SK-N-SH (cell line): ENCODE results near the gene WEE2. TPM values are rescaled to one million over a fixed set of nuclear protein-coding genes. Genes with fewer than 3 reads are reported as not detected.
A peak's percentile ranks its signal among the peaks of the same experiment; 100 is the strongest.

Experiments
- CTCF ChIA-PET: fragments of 300-600, 350-600 bp; formaldehyde crosslinking; extraction: SDS; loops from one replicate; lab custom pipeline; 2021; lab: Yijun Ruan, JAX
- POLR2A ChIA-PET: fragments of 350-600 bp; sonication (Branson Sonifier 250); formaldehyde crosslinking; extraction: SDS; loops from one replicate; lab custom pipeline; 2020; ENCODE audit warnings: antibody characterized with exemption, inconsistent platforms; lab: Yijun Ruan, JAX
- DNase-seq: peaks from one replicate; pipeline ENCODE4 v3.0.0; 2012
- H2AFZ ChIP-seq: fragments of 200-600 bp; sonication (generic); 2 replicates; pipeline ENCODE4 v1.8.1; 2016; ENCODE audit warnings: antibody characterized with exemption, mild to moderate bottlenecking, low read depth
- H3F3A ChIP-seq: fragments of 200-600 bp; sonication (generic); replicated peaks from 2 replicates; pipeline ENCODE3; 2016; ENCODE audit warnings: antibody characterized with exemption, mild to moderate bottlenecking; ENCODE audit not compliant: insufficient read depth
- H3K27ac ChIP-seq, 2 experiments: fragments of 200-500 bp in 1 of 2; fragments of 200-600 bp in 1 of 2; sonication (Bioruptor generic) in 1 of 2; sonication (generic), shearing (Covaris generic) in 1 of 2; 2 replicates each; pipeline versions ENCODE4 v1.5.1 to v1.6.1; 2014 to 2016; ENCODE audit warnings: low read depth in 2 of 2, inconsistent platforms in 1 of 2, low read length in 1 of 2, mild to moderate bottlenecking in 1 of 2, mixed read lengths in 1 of 2
- H3K27me3 ChIP-seq: fragments of 200-600 bp; sonication (generic), shearing (Covaris generic); 2 replicates; pipeline ENCODE4 v1.6.1; 2016; ENCODE audit warnings: mixed run types; ENCODE audit not compliant: insufficient read depth
- H3K36me3 ChIP-seq, 2 experiments: fragments of 200-500 bp in 1 of 2; fragments of 200-600 bp in 1 of 2; sonication (Bioruptor generic) in 1 of 2; sonication (generic) in 1 of 2; replicated peaks in 1 of 2; 2 replicates each; pipeline versions ENCODE3 to v1.5.1; 2014 to 2016; ENCODE audit warnings: low read length in 1 of 2, mild to moderate bottlenecking in 1 of 2; ENCODE audit not compliant: insufficient read depth in 2 of 2, control insufficient read depth in 1 of 2
- H3K4me1 ChIP-seq, 2 experiments: fragments of 200-500 bp in 1 of 2; fragments of 200-600 bp in 1 of 2; sonication (Bioruptor generic) in 1 of 2; sonication (generic), shearing (Covaris generic) in 1 of 2; 2 replicates each; pipeline versions ENCODE4 v1.5.1 to v1.6.1; 2014 to 2016; ENCODE audit warnings: low read depth in 1 of 2, low read length in 1 of 2, mixed run types in 1 of 2; ENCODE audit not compliant: insufficient read depth in 2 of 2, control insufficient read depth in 1 of 2
- H3K4me2 ChIP-seq: fragments of 200-600 bp; sonication (generic), shearing (Covaris generic); 2 replicates; pipeline ENCODE4 v1.6.1; 2017; ENCODE audit warnings: mixed run types
- H3K4me3 ChIP-seq, 2 experiments: fragments of 200-500 bp in 1 of 2; fragments of 200-600 bp in 1 of 2; sonication (Bioruptor generic) in 1 of 2; sonication (generic), shearing (Covaris generic) in 1 of 2; 2 replicates each; pipeline versions ENCODE4 v1.5.1 to v1.8.1; 2014 to 2016; ENCODE audit warnings: low read depth in 2 of 2, inconsistent platforms in 1 of 2, low read length in 1 of 2, mild to moderate bottlenecking in 1 of 2, mixed read lengths in 1 of 2, moderate library complexity in 1 of 2
- H3K79me2 ChIP-seq: fragments of 200-600 bp; sonication (generic); 2 replicates; pipeline ENCODE4 v1.8.1; 2017; ENCODE audit warnings: mild to moderate bottlenecking; ENCODE audit not compliant: insufficient read depth
- H3K9ac ChIP-seq: fragments of 200-600 bp; sonication (generic); 2 replicates; pipeline ENCODE4 v1.6.1; 2017; ENCODE audit warnings: mixed run types
- H3K9me2 ChIP-seq: fragments of 200-600 bp; sonication (generic); 2 replicates; pipeline ENCODE4 v1.6.1; 2017; ENCODE audit warnings: mixed run types
- H3K9me3 ChIP-seq: fragments of 200-600 bp; sonication (generic); 2 replicates; pipeline ENCODE4 v1.6.1; 2017; ENCODE audit warnings: mixed run types, mild to moderate bottlenecking, moderate library complexity
- H4K20me1 ChIP-seq: fragments of 200-600 bp; sonication (generic); 2 replicates; pipeline ENCODE4 v1.6.1; 2017; ENCODE audit warnings: mild to moderate bottlenecking, mixed run types; ENCODE audit not compliant: insufficient read depth
- EP300 ChIP-seq, 2 experiments: IDR thresholded peaks; 2 replicates each; pipeline versions ENCODE4 v1.4.0 to v1.6.1; 2012; ENCODE audit warnings: borderline replicate concordance in 1 of 2, low read depth in 1 of 2, low read length in 1 of 2
- EZH2phosphoT487 ChIP-seq: fragments of 200-600 bp; sonication (generic); IDR thresholded peaks from 2 replicates; pipeline ENCODE4 v1.6.1; 2017; ENCODE audit warnings: low read depth, mixed run types, mild to moderate bottlenecking, antibody characterized with exemption, moderate library complexity, borderline replicate concordance
- JUND ChIP-seq: IDR thresholded peaks from 2 replicates; pipeline ENCODE4 v1.4.0; 2012
- MXI1 ChIP-seq: IDR thresholded peaks from 2 replicates; pipeline ENCODE4 v1.6.1; 2012; ENCODE audit warnings: mild to moderate bottlenecking, low read depth, low read length, improper control_type of control experiment
- NFIC ChIP-seq: IDR thresholded peaks from 2 replicates; pipeline ENCODE4 v1.4.0; 2012; ENCODE audit warnings: borderline replicate concordance
- RAD21 ChIP-seq: IDR thresholded peaks from 2 replicates; pipeline ENCODE4 v1.6.1; 2012; ENCODE audit warnings: mild to moderate bottlenecking, low read length
- REST ChIP-seq: IDR thresholded peaks from 2 replicates; pipeline ENCODE4 v1.6.1; 2012; ENCODE audit warnings: mild to moderate bottlenecking, low read depth, low read length, moderate library complexity
- TAF1 ChIP-seq: IDR thresholded peaks from 2 replicates; pipeline ENCODE4 v1.6.1; 2012; ENCODE audit warnings: low read depth, mild to moderate bottlenecking, low read length, moderate library complexity, borderline replicate concordance
- TEAD4 ChIP-seq: IDR thresholded peaks from 2 replicates; pipeline ENCODE4 v1.4.0; 2012; ENCODE audit warnings: mild to moderate bottlenecking, borderline replicate concordance; ENCODE audit not compliant: insufficient read depth
- ZBTB33 ChIP-seq: IDR thresholded peaks from 2 replicates; pipeline ENCODE4 v1.4.0; 2012; ENCODE audit warnings: low read depth, borderline replicate concordance
- WGBS: methylation state at CpG from one replicate; pipeline ENCODE4 v1.1.6; 2017; ENCODE audit warnings: low lambda C conversion rate; 5-methylcytosine and 5-hydroxymethylcytosine counted together
- polyA plus RNA-seq, 3 experiments: library from polyadenylated mRNA; depleted of rRNA; stranded (reverse); fragments of >200 nt; gene quantifications; 2 replicates each; pipeline ENCODE4 v1.2.3, GENCODE V29; 2012

The WEE2 gene
- polyA plus RNA-seq, 1 of the 3 experiments (the other 2 are of a cell fraction) = not detected

- TF ChIP-seq NFIC (peak; percentile 64; the same call in 1 of the 2 replicates), TEAD4 (no peak; the same call in 1 of the 2 replicates), RAD21 (peak; percentile 61), EP300 (IDR thresholded peaks at IDR 0.05; ENCODE audit: borderline replicate concordance in 1 of 2, low read depth in 1 of 2, low read length in 1 of 2) (peak in 1 of 2 experiments; percentile 59; a peak in 2 of 4 replicates), JUND (no peak), TAF1 (peak; percentile 97), REST (no peak), EZH2phosphoT487 (no peak)
Measured at GRCh38 chr7:141737836-141738591, 29.9 kb downstream of the WEE2 start, which contains the start of gene SSBP1 (continued).

GRCh38 chr7:141738592-141739013, 30.4 kb downstream of the WEE2 start:
- TF ChIP-seq MXI1 = peak; percentile 1; the same call in 1 of the 2 replicates
- no peak for TF ChIP-seq ZBTB33
- Histone ChIP-seq H3K9ac (peak overlapping the region; percentile 83), H3K79me2 (peaks cover 40% of the 10 kb centered on the region), H3K4me1 (peaks cover 6 to 26% of the 10 kb centered on the region in 2 experiments; a peak in 2 of 4 replicates), H3K4me3 (peak overlapping the region; percentile 94 to 95), H4K20me1 (no peaks in the 10 kb centered on the region), H3F3A (peaks cover 4% of the 10 kb centered on the region), H3K4me2 (peak overlapping the region; percentile 78), H3K9me2 (no peaks in the 10 kb centered on the region), H3K27me3 (no peaks in the 10 kb centered on the region), H3K27ac (peak overlapping the region; percentile 69 to 93), H3K36me3 (peaks cover 41 to 42% of the 10 kb centered on the region in 2 experiments), H3K9me3 (no peaks in the 10 kb centered on the region), H2AFZ (peak overlapping the region; percentile 81)
- ChIA-PET POLR2A (interaction anchor here (0.8 to 1.3 kb wide), 9 partner anchors 17 to 188 kb away, joined by 3 to 7 read pairs (median 4); partner anchors contain the start of gene AGK), CTCF (interaction anchor here (0.6 to 9.4 kb wide), 46 partner anchors 10 to 1573 kb away, joined by 3 to 124 read pairs (median 5); partner anchors contain the start of genes AGK, DENND11, MRPS33 and TAS2R3)
- WGBS = 2% methylated on average over 6 of the region's 6 CpGs
- peak; percentile 8 for DNase-seq
